HepG2 (cell line): Measurements from ENCODE around the gene PPP1R9B. TPM values are rescaled to one million over a fixed set of nuclear protein-coding genes. Genes with fewer than 3 reads are reported as not detected.
A peak's percentile ranks its signal among the peaks of the same experiment; 100 is the strongest.

ENCODE experiments used
- ATAC-seq: fragments of 200-7000 bp; cut with Tn5 transposase; 3 replicates; pipeline ENCODE4 v1.9.1; 2020; ENCODE audit warnings: mild to moderate bottlenecking, moderate library complexity
- BruUV-seq: library from RNA; stranded (reverse); fragments of 400-500 nt; replicated peaks from 2 replicates; lab custom pipeline; 2021; lab: Mats Ljungman, UMichigan
- CTCF ChIA-PET: fragments of 300-600 bp; formaldehyde crosslinking; extraction: SDS; loops from one replicate; lab custom pipeline; 2021; ENCODE audit warnings: low total read pairs, inconsistent platforms, low intra/inter-chr PET ratio; lab: Yijun Ruan, JAX
- POLR2A ChIA-PET: fragments of 350-600 bp; sonication (Branson Sonifier 250); formaldehyde crosslinking; loops from one replicate; lab custom pipeline; 2020; ENCODE audit warnings: antibody characterized with exemption, inconsistent platforms; lab: Yijun Ruan, JAX
- DNase-seq: peaks from one replicate; pipeline ENCODE4 v3.0.0-alpha.2; 2015; ENCODE audit warnings: low spot score
- FAIRE-seq: peaks from 3 replicates; lab custom pipeline; 2011; peaks lifted over from hg19 to GRCh38; lab: Jason Lieb, UNC
- H2AFZ ChIP-seq: one replicate; pipeline ENCODE4 v1.6.1; 2011; ENCODE audit warnings: low read length, inconsistent platforms
- H3K27ac ChIP-seq: fragments of 300-600 bp; 3 replicates; pipeline ENCODE4 v1.8.0; 2011; ENCODE audit warnings: mixed run types, mild to moderate bottlenecking, mixed read lengths, low read length, inconsistent platforms; ENCODE audit not compliant: insufficient read depth; ENCODE audit errors: extremely low read length
- H3K27me3 ChIP-seq, 2 experiments: fragments of 200-600 bp in 1 of 2; 2 replicates in 1 of 2; 3 replicates in 1 of 2; pipeline versions ENCODE4 v1.6.0 to v1.8.0; 2011; ENCODE audit warnings: low read length in 2 of 2, mild to moderate bottlenecking in 2 of 2, moderate library complexity in 2 of 2, inconsistent platforms in 1 of 2; ENCODE audit not compliant: insufficient read depth in 2 of 2, control insufficient read depth in 1 of 2
- H3K36me3 ChIP-seq, 2 experiments: fragments of 200-600 bp in 1 of 2; replicated peaks in 1 of 2; 2 replicates in 1 of 2; 3 replicates in 1 of 2; pipeline versions ENCODE4 v1.5.1 to v1.8.0; 2011; ENCODE audit warnings: low read length in 2 of 2, inconsistent platforms in 1 of 2; ENCODE audit not compliant: insufficient read depth in 2 of 2, control insufficient read depth in 1 of 2
- H3K4me1 ChIP-seq: 2 replicates; pipeline ENCODE4 v1.5.1; 2012; ENCODE audit warnings: low read length, inconsistent platforms; ENCODE audit not compliant: insufficient read depth
- H3K4me2 ChIP-seq: 2 replicates; pipeline ENCODE4 v1.6.0; 2011; ENCODE audit warnings: low read depth, low read length, inconsistent platforms
- H3K4me3 ChIP-seq, 3 experiments: fragments of 200-600 bp in 1 of 3; sonication (generic), shearing (Covaris generic) in 1 of 3; replicated peaks in 1 of 3; 2 replicates each; pipeline ENCODE4 v1.5.1; 2011 to 2016; ENCODE audit warnings: low read length in 3 of 3, inconsistent platforms in 2 of 3, low read depth in 2 of 3, mild to moderate bottlenecking in 2 of 3, control low read depth in 1 of 3, mixed read lengths in 1 of 3; ENCODE audit not compliant: insufficient read depth in 1 of 3
- H3K79me2 ChIP-seq: one replicate; pipeline ENCODE4 v1.6.1; 2011; ENCODE audit warnings: low read length, inconsistent platforms; ENCODE audit not compliant: insufficient read depth
- H3K9ac ChIP-seq: 2 replicates; pipeline ENCODE4 v1.6.0; 2011; ENCODE audit warnings: mild to moderate bottlenecking, low read depth, low read length, inconsistent platforms; ENCODE audit not compliant: insufficient read depth
- H3K9me3 ChIP-seq: 2 replicates; pipeline ENCODE4 v1.5.1; 2012; ENCODE audit warnings: mild to moderate bottlenecking, low read length
- H4K20me1 ChIP-seq: 2 replicates; pipeline ENCODE4 v1.6.0; 2011; ENCODE audit warnings: inconsistent platforms, mild to moderate bottlenecking, low read length, moderate library complexity; ENCODE audit not compliant: insufficient read depth
- ATAD3A ChIP-seq: sonication (generic); formaldehyde crosslinking; IDR thresholded peaks from 2 replicates; pipeline ENCODE4 v1.4.0; 2020; ENCODE audit warnings: missing genetic modification reagents
- HNRNPL ChIP-seq: fragments of 200-400 bp; formaldehyde crosslinking; IDR thresholded peaks from 2 replicates; pipeline ENCODE4 v1.6.1; 2017; ENCODE audit warnings: mild to moderate bottlenecking, low read depth, low read length
- MAZ ChIP-seq, 2 experiments: sonication (generic) in 1 of 2; formaldehyde crosslinking in 1 of 2; IDR thresholded peaks; 2 replicates each; pipeline versions ENCODE4 v1.5.0 to v1.6.1; 2012 to 2020; ENCODE audit warnings: low read depth in 2 of 2, mild to moderate bottlenecking in 2 of 2, borderline replicate concordance in 1 of 2, improper control_type of control experiment in 1 of 2, low read length in 1 of 2, missing genetic modification reagents in 1 of 2, moderate library complexity in 1 of 2
- MYC ChIP-seq: sonication (generic); formaldehyde crosslinking; IDR thresholded peaks from 2 replicates; pipeline ENCODE4 v1.9.0; 2021; ENCODE audit warnings: missing genetic modification reagents, borderline replicate concordance
- NR2F6 ChIP-seq, 2 experiments: IDR thresholded peaks; 2 replicates each; pipeline ENCODE4 v1.6.1; 2016; ENCODE audit warnings: antibody characterized with exemption in 1 of 2, mild to moderate bottlenecking in 1 of 2
- RBM22 ChIP-seq: fragments of 200-400 bp; formaldehyde crosslinking; optimal IDR thresholded peaks from 2 replicates; pipeline ENCODE3; 2017; ENCODE audit warnings: mild to moderate bottlenecking, low read length, moderate library complexity
- TRIM24 ChIP-seq: sonication (generic); formaldehyde crosslinking; IDR thresholded peaks from 2 replicates; pipeline ENCODE4 v1.8.0; 2022; ENCODE audit warnings: mild to moderate bottlenecking, missing genetic modification reagents
- ZFX ChIP-seq: sonication (generic); formaldehyde crosslinking; IDR thresholded peaks from 2 replicates; pipeline ENCODE4 v1.4.0; 2020; ENCODE audit warnings: mild to moderate bottlenecking, low read depth, missing genetic modification reagents, moderate library complexity
- ZNF138 ChIP-seq: sonication (generic); formaldehyde crosslinking; IDR thresholded peaks from 2 replicates; pipeline ENCODE4 v1.5.0; 2020; ENCODE audit warnings: mild to moderate bottlenecking, low read depth, missing genetic modification reagents
- ZNF282 ChIP-seq: fragments of 450-650 bp; IDR thresholded peaks from 2 replicates; pipeline ENCODE4 v1.6.1; 2018; ENCODE audit not compliant: partially characterized antibody
- ZNF543 ChIP-seq: sonication (generic); formaldehyde crosslinking; IDR thresholded peaks from 2 replicates; pipeline ENCODE4 v1.4.0; 2020; ENCODE audit warnings: mild to moderate bottlenecking, missing genetic modification reagents
- ZNF598 ChIP-seq: sonication (generic); formaldehyde crosslinking; IDR thresholded peaks from 2 replicates; pipeline ENCODE4 v1.5.1; 2020; ENCODE audit warnings: mild to moderate bottlenecking, missing genetic modification reagents, borderline replicate concordance
- ZNF839 ChIP-seq: sonication (generic); formaldehyde crosslinking; IDR thresholded peaks from 2 replicates; pipeline ENCODE4 v1.4.0; 2020; ENCODE audit warnings: missing genetic modification reagents, mild to moderate bottlenecking, borderline replicate concordance
- WGBS: methylation state at CpG from one replicate; pipeline ENCODE4 v1.1.6; 2017; ENCODE audit warnings: low lambda C conversion rate; 5-methylcytosine and 5-hydroxymethylcytosine counted together
- in situ Hi-C: cut with HindIII; loops from 2 replicates; pipeline ENCODE4 v1.10.0; 2017; ENCODE audit warnings: low pct_unique_long_range_greater_than_20kb; ENCODE audit not compliant: extremely low pct_ligation_motif_present
- intact Hi-C: fragments of 100-400 bp; cut with micrococcal nuclease; formaldehyde crosslinking; loops from one replicate; pipeline ENCODE4 v1.10.0; 2022; ENCODE audit not compliant: unreplicated experiment
- polyA plus RNA-seq, 8 experiments: library from polyadenylated mRNA; depleted of rRNA in 3 of 8; stranded (reverse) in 7 of 8; unstranded in 1 of 8; fragments of >200 nt; fragmentation: Illumina TruSeq in 4 of 8; extraction: Trizol in 4 of 8; gene quantifications; 2 replicates each; pipeline versions ENCODE4 v1.2.1 to v1.2.3, GENCODE V29; 2011 to 2016; ENCODE audit warnings: low read depth in 4 of 8, missing spikeins in 1 of 8, mixed read lengths in 1 of 8; ENCODE audit not compliant: insufficient read depth in 1 of 8
- total RNA-seq, 5 experiments: library from RNA; depleted of rRNA; stranded (reverse); fragments of >200 nt; fragmentation: Illumina TruSeq; extraction: Trizol; gene quantifications; 2 replicates each; pipeline ENCODE4 v1.2.3, GENCODE V29; 2016; ENCODE audit warnings: low read depth in 1 of 5
- TF ChIP-seq, protein P1 (sequence below): IDR thresholded peaks from 2 replicates; pipeline ENCODE4 v1.6.1; 2016
- TF ChIP-seq, protein P2 (sequence below): sonication (generic); formaldehyde crosslinking; IDR thresholded peaks from 2 replicates; pipeline ENCODE4 v1.9.0; 2022; ENCODE audit warnings: missing genetic modification reagents, mild to moderate bottlenecking, borderline replicate concordance
- TF ChIP-seq, protein P3 (sequence below): sonication (generic); formaldehyde crosslinking; IDR thresholded peaks from 2 replicates; pipeline ENCODE4 v1.5.1; 2020; ENCODE audit warnings: mild to moderate bottlenecking, missing genetic modification reagents, moderate library complexity
- TF ChIP-seq, protein P4 (sequence below): IDR thresholded peaks from 2 replicates; pipeline ENCODE4 v1.6.1; 2016; ENCODE audit warnings: missing genetic modification reagents, missing compliant biosample characterization

Gene PPP1R9B
- total and polyA plus RNA-seq, 2 of the 13 experiments (the other 11 are each of a cell fraction or from before 2014, with no cell fraction given) = 9.4 to 15.8 TPM

DNA sequence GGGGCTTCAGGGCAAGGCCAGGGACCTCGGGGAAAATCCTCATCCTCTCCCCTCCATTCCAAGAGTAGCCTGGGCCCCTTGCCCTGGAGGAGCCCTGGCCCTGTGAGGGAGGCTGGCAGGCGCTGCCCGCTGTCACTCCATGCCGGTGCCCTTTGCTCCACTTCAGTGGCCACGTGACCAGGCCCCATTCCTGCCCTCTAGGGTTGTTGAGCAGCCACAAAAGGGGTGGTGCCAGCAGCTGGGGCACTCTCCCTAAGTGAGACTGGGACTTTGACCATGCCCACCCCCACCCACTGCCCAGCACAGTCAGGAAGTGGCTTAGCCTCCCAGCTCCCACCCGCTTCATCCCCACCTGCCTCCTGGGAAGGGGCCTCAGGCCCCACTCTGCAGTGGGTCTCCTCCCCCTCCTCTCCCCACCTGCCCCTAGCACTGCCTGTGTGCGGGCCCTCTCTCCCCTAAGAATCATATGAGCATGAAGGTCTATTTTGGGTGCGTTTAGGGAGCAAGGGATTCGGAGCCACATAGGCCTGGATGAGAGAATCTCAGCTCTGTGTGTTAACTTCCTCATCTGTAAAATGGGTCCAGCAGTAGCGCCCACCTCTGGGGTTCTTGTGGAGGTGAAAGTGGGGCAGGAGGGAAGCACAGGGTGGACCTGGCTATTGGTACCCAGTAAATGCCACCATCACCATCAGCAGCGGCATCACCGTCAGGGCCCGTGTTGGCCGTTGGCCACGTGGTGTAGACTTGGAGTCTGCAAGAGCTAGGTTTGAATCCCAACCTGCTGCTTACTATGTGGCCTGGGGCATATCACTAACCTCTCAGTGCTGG, 48.1 kb downstream of the PPP1R9B start:
- H3K27me3 ChIP-seq = no peaks in the 10 kb centered on the region
- 53% methylated on average over 13 of the region's 15 CpGs for WGBS
- peak; percentile 87 for ATAC-seq
- peak overlapping the region; percentile 46 for H3K9ac ChIP-seq
- no peaks in the 10 kb centered on the region for H4K20me1 ChIP-seq
- BruUV-seq = no TSS peak
- H3K36me3 ChIP-seq = peaks cover 0 to 3% of the 10 kb centered on the region in 2 experiments; a peak in 1 of 5 replicates
- H3K79me2 ChIP-seq = no peaks in the 10 kb centered on the region
- in situ Hi-C loops = no loop called here
- H3K4me1 ChIP-seq = peaks cover 38% of the 10 kb centered on the region
- H3K27ac ChIP-seq = peak overlapping the region; percentile 68
- peak; percentile 92 for DNase-seq
- peak overlapping the region; percentile 63 for H3K4me2 ChIP-seq
- CTCF ChIA-PET = no interaction called here
- H3K9me3 ChIP-seq = no peaks in the 10 kb centered on the region
- H3K4me3 ChIP-seq = peak overlapping the region in 2 of 3 experiments; percentile 27 to 49; a peak in 4 of 6 replicates
- intact Hi-C loops = no loop called here
- POLR2A ChIA-PET = interaction anchor here (0.6 to 2.9 kb wide), 8 partner anchors 8 to 244 kb away, joined by 3 to 32 read pairs (median 4); partner anchors contain the start of gene XYLT2
- no peak overlapping the region for H2AFZ ChIP-seq
- FAIRE-seq = peak; percentile 91
- TF ChIP-seq MYC (CRISPR knock-in tag) (peak; percentile 70; the same call in 1 of the 2 replicates), RBM22 (peak; percentile 73), TRIM24 (CRISPR knock-in tag) (no peak), ZFX (CRISPR knock-in tag) (peak; percentile 85), NR2F6 (IDR thresholded peaks at IDR 0.05) (0 out of 2 replicates have a peak, but pooled peaks have one; percentile 29), NR2F6 (CRISPR knock-in tag; IDR thresholded peaks at IDR 0.05) (peak; percentile 54; the same call in 1 of the 2 replicates), ZNF839 (CRISPR knock-in tag) (no peak), ZNF138 (CRISPR knock-in tag) (0 out of 2 replicates have a peak, but pooled peaks have one; percentile 13), ZNF543 (CRISPR knock-in tag) (peak; percentile 71; the same call in 1 of the 2 replicates), ZNF598 (no peak), ZNF282 (no peak), ATAD3A (CRISPR knock-in tag) (no peak), MAZ (IDR thresholded peaks at IDR 0.05; ENCODE audit: borderline replicate concordance, low read depth, low read length) (peak; percentile 14; the same call in 1 of the 2 replicates), MAZ (CRISPR knock-in tag; IDR thresholded peaks at IDR 0.05; ENCODE audit: low read depth) (no peak), HNRNPL (peak; percentile 100)
- TF ChIP-seq, protein P1, sequence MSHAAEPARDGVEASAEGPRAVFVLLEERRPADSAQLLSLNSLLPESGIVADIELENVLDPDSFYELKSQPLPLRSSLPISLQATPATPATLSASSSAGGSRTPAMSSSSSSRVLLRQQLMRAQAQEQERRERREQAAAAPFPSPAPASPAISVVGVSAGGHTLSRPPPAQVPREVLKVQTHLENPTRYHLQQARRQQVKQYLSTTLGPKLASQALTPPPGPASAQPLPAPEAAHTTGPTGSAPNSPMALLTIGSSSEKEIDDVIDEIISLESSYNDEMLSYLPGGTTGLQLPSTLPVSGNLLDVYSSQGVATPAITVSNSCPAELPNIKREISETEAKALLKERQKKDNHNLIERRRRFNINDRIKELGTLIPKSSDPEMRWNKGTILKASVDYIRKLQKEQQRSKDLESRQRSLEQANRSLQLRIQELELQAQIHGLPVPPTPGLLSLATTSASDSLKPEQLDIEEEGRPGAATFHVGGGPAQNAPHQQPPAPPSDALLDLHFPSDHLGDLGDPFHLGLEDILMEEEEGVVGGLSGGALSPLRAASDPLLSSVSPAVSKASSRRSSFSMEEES (CRISPR knock-in tag) = peak; percentile 84; the same call in 1 of the 2 replicates
- TF ChIP-seq, protein P2, sequence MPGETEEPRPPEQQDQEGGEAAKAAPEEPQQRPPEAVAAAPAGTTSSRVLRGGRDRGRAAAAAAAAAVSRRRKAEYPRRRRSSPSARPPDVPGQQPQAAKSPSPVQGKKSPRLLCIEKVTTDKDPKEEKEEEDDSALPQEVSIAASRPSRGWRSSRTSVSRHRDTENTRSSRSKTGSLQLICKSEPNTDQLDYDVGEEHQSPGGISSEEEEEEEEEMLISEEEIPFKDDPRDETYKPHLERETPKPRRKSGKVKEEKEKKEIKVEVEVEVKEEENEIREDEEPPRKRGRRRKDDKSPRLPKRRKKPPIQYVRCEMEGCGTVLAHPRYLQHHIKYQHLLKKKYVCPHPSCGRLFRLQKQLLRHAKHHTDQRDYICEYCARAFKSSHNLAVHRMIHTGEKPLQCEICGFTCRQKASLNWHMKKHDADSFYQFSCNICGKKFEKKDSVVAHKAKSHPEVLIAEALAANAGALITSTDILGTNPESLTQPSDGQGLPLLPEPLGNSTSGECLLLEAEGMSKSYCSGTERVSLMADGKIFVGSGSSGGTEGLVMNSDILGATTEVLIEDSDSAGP (CRISPR knock-in tag) = peak; percentile 73
- TF ChIP-seq, protein P3, sequence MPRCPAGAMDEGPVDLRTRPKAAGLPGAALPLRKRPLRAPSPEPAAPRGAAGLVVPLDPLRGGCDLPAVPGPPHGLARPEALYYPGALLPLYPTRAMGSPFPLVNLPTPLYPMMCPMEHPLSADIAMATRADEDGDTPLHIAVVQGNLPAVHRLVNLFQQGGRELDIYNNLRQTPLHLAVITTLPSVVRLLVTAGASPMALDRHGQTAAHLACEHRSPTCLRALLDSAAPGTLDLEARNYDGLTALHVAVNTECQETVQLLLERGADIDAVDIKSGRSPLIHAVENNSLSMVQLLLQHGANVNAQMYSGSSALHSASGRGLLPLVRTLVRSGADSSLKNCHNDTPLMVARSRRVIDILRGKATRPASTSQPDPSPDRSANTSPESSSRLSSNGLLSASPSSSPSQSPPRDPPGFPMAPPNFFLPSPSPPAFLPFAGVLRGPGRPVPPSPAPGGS = 0 out of 2 replicates have a peak, but pooled peaks have one; percentile 17
- TF ChIP-seq, protein P4, sequence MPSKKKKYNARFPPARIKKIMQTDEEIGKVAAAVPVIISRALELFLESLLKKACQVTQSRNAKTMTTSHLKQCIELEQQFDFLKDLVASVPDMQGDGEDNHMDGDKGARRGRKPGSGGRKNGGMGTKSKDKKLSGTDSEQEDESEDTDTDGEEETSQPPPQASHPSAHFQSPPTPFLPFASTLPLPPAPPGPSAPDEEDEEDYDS (CRISPR knock-in tag) = peak; percentile 47; the same call in 1 of the 2 replicates
